OCI-LY1 (cell line): ENCODE results near the gene HGFAC.

Experiments
- H2AFZ ChIP-seq: fragments of 200-600 bp; sonication (generic), shearing (Covaris generic); 2 replicates; pipeline ENCODE4 v1.6.0; 2014; ENCODE audit warnings: antibody characterized with exemption, mild to moderate bottlenecking, low read length
- H3F3A ChIP-seq: fragments of 200-600 bp; sonication (generic), shearing (Covaris generic); 2 replicates; pipeline ENCODE4 v1.6.0; 2014; ENCODE audit warnings: mild to moderate bottlenecking, antibody characterized with exemption, low read length, moderate library complexity; ENCODE audit not compliant: insufficient read depth
- H3K27ac ChIP-seq: fragments of 200-600 bp; sonication (generic); 2 replicates; pipeline ENCODE4 v1.5.1; 2014; ENCODE audit warnings: low read length, mixed run types, mild to moderate bottlenecking, low read depth; ENCODE audit not compliant: poor library complexity, severe bottlenecking
- H3K27me3 ChIP-seq: fragments of 200-600 bp; sonication (generic); 2 replicates; pipeline ENCODE4 v1.6.0; 2014; ENCODE audit warnings: antibody characterized with exemption, mild to moderate bottlenecking, low read length, moderate library complexity; ENCODE audit not compliant: insufficient read depth
- H3K36me3 ChIP-seq: fragments of 200-600 bp; sonication (generic); 2 replicates; pipeline ENCODE4 v1.6.1; 2014; ENCODE audit warnings: mild to moderate bottlenecking, antibody characterized with exemption, low read length, moderate library complexity, mixed read lengths; ENCODE audit not compliant: insufficient read depth
- H3K4me1 ChIP-seq: fragments of 200-600 bp; sonication (generic); 2 replicates; pipeline ENCODE4 v1.5.1; 2014; ENCODE audit warnings: mild to moderate bottlenecking, low read length, moderate library complexity; ENCODE audit not compliant: insufficient read depth, severe bottlenecking
- H3K4me2 ChIP-seq: fragments of 200-600 bp; sonication (generic), shearing (Covaris generic); 2 replicates; pipeline ENCODE4 v1.6.1; 2014; ENCODE audit warnings: low read length
- H3K4me3 ChIP-seq: fragments of 200-600 bp; sonication (generic); 2 replicates; pipeline ENCODE4 v1.5.1; 2014; ENCODE audit warnings: low read length, low read depth, mild to moderate bottlenecking, mixed read lengths; ENCODE audit not compliant: poor library complexity, severe bottlenecking
- H3K79me2 ChIP-seq: fragments of 200-600 bp; shearing (Covaris generic); 2 replicates; pipeline ENCODE4 v1.6.1; 2016; ENCODE audit warnings: mixed run types, low read length, mixed read lengths; ENCODE audit not compliant: insufficient read depth
- H3K9ac ChIP-seq: fragments of 200-600 bp; sonication (generic), shearing (Covaris generic); 2 replicates; pipeline ENCODE4 v1.6.1; 2014; ENCODE audit warnings: mild to moderate bottlenecking, low read length, mixed read lengths
- H3K9me2 ChIP-seq: fragments of 200-600 bp; sonication (generic), shearing (Covaris generic); 2 replicates; pipeline ENCODE4 v1.6.1; 2014; ENCODE audit warnings: low read depth, mild to moderate bottlenecking, low read length, mixed read lengths
- H3K9me3 ChIP-seq: fragments of 200-600 bp; shearing (Covaris generic); 2 replicates; pipeline ENCODE4 v1.6.1; 2014; ENCODE audit warnings: low read length, mixed read lengths
- H4K20me1 ChIP-seq: fragments of 200-600 bp; sonication (generic), shearing (Covaris generic); 2 replicates; pipeline ENCODE4 v1.6.0; 2016; ENCODE audit warnings: mild to moderate bottlenecking, low read length; ENCODE audit not compliant: insufficient read depth
- EZH2 ChIP-seq: fragments of 200-600 bp; sonication (generic), shearing (Covaris generic); IDR thresholded peaks from 2 replicates; pipeline ENCODE4 v1.8.0; 2017; ENCODE audit warnings: borderline replicate concordance, mixed run types, mild to moderate bottlenecking, antibody characterized with exemption, low read length, moderate library complexity, mixed read lengths
- TF ChIP-seq, protein P1 (sequence below): fragments of 200-600 bp; sonication (generic), shearing (Covaris generic); IDR thresholded peaks from 2 replicates; pipeline ENCODE4 v1.5.1; 2017; ENCODE audit warnings: mild to moderate bottlenecking, antibody characterized with exemption, low read length, moderate library complexity, mixed read lengths

HGFAC gene

DNA sequence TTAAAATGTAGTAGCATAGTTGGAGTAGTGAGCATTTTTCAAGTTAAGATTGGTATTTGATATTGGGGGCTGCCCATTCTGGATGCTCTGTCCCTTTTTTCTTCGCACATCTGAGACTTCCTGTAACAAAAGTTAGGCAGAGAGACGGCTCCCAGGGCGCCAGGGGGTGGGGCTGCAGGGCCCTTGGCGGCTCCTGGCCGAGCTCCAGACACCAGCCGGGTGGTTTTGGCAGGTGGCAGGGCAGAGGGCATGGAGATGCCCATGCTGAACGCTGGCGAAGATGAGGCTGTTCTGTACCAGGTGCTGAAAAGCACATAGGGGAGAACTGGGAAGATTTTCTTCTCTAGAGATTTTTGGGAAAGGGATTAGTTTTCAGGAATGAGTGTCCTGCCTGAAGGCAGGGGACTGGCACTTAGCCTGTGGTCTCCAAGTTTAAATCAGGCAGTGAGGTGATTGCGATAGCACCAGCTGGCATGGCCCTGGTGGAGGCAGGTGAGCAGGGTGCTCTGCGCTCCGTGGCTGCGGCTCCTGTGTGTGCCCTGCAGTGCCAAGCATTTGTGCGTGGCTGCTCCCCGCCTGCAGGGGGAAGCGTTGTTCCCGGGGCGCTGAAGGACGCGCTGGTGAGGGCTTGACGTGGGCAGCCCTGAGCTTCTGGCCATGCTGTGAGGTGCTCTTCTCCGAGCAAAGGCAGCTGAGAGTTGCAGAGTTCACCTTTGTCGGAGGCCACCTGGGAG is 23.6 kb upstream of the HGFAC start:
- Histone ChIP-seq H3K4me1 (no peaks in the 10 kb centered on the region), H3K9me2 (no peaks in the 10 kb centered on the region), H3K9me3 (no peaks in the 10 kb centered on the region), H3K4me3 (no peak overlapping the region), H2AFZ (no peak overlapping the region), H3K4me2 (no peak overlapping the region), H4K20me1 (no peaks in the 10 kb centered on the region), H3K36me3 (no peaks in the 10 kb centered on the region), H3K79me2 (no peaks in the 10 kb centered on the region), H3K9ac (no peak overlapping the region), H3F3A (no peaks in the 10 kb centered on the region), H3K27me3 (no peaks in the 10 kb centered on the region), H3K27ac (no peak overlapping the region)
- no peak for TF ChIP-seq EZH2
- TF ChIP-seq, protein P1, sequence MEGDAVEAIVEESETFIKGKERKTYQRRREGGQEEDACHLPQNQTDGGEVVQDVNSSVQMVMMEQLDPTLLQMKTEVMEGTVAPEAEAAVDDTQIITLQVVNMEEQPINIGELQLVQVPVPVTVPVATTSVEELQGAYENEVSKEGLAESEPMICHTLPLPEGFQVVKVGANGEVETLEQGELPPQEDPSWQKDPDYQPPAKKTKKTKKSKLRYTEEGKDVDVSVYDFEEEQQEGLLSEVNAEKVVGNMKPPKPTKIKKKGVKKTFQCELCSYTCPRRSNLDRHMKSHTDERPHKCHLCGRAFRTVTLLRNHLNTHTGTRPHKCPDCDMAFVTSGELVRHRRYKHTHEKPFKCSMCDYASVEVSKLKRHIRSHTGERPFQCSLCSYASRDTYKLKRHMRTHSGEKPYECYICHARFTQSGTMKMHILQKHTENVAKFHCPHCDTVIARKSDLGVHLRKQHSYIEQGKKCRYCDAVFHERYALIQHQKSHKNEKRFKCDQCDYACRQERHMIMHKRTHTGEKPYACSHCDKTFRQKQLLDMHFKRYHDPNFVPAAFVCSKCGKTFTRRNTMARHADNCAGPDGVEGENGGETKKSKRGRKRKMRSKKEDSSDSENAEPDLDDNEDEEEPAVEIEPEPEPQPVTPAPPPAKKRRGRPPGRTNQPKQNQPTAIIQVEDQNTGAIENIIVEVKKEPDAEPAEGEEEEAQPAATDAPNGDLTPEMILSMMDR: no peak

DNA sequence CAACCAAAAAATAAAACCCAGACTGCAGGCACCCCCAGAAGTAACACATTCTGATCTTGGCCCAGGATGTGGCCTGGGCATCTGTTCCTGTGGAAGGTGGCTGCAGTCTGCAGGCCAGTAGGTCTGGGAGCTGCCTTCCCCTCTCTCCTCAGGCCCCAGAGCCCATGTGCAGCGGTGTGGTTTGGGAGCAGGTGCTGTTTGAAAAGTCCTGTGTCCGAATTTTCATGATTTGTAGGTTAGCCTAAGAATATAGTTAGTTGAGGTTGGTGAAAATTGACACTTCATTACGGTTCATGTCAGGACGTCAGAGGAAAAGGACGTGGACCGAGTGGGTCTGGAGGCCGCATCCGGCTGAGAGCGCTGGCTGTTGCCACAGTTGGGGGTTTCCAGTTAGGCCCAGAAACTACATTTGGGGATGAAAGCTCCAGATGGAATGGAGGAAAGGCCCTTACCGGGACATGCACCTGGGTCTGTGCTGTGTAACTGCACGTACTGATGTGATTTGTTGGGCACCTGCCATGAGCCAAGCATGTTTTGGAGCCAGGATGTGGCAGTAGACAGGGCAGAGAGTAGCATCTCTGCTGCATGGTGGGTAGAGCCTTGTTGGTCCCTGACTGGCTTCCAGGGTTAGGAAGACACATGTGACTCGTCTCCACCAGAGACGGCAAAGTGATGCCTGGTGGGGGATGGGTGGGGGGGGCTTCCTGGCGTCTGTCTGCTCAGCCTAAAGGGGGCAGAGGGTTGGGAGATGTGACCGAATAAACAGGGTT is 21.7 kb upstream of the HGFAC start:
- no peak overlapping the region for H3K4me2 ChIP-seq
- no peaks in the 10 kb centered on the region for H3K9me2 ChIP-seq
- no peaks in the 10 kb centered on the region for H3K4me1 ChIP-seq
- no peaks in the 10 kb centered on the region for H3K79me2 ChIP-seq
- no peak overlapping the region for H2AFZ ChIP-seq
- H3F3A ChIP-seq: no peaks in the 10 kb centered on the region
- no peaks in the 10 kb centered on the region for H3K9me3 ChIP-seq
- no peaks in the 10 kb centered on the region for H3K27me3 ChIP-seq
- no peak overlapping the region for H3K4me3 ChIP-seq
- no peaks in the 10 kb centered on the region for H4K20me1 ChIP-seq
- H3K36me3 ChIP-seq: no peaks in the 10 kb centered on the region
- no peak for TF ChIP-seq EZH2
- TF ChIP-seq, protein P1: no peak
- no peak overlapping the region for H3K27ac ChIP-seq
- H3K9ac ChIP-seq: no peak overlapping the region

DNA sequence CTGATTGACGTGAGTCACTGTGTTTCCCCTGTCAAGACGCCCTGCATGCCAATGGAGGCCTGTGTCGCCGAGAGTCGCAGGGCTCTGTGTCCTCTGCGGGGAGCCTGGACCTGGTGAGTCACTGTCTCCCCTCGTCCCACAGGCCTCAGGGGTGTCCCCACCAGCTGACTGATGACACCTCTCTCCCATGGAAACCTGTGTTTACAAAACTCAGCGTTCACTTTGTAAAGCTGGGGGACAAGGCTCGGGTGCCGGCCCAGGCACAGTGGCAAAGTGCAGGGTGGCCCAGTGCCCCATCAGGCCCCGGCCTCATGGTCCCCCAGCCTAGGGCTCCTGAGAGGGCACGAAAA is 21.2 kb upstream of the HGFAC start:
- Histone ChIP-seq H3F3A (no peaks in the 10 kb centered on the region), H3K4me3 (no peak overlapping the region), H3K4me2 (no peak overlapping the region), H3K9me3 (no peaks in the 10 kb centered on the region), H3K4me1 (no peaks in the 10 kb centered on the region), H3K9ac (no peak overlapping the region), H3K79me2 (no peaks in the 10 kb centered on the region), H3K27me3 (no peaks in the 10 kb centered on the region), H3K9me2 (no peaks in the 10 kb centered on the region), H2AFZ (no peak overlapping the region), H4K20me1 (no peaks in the 10 kb centered on the region), H3K27ac (no peak overlapping the region), H3K36me3 (no peaks in the 10 kb centered on the region)
- TF ChIP-seq, protein P1: no peak
- no peak for TF ChIP-seq EZH2
